Thoracic aorta (tissue), 2 donors: Measurements from ENCODE around the gene GAS2L2. TPM values are rescaled to one million over a fixed set of nuclear protein-coding genes. Genes with fewer than 3 reads are reported as not detected.

Source experiments
- ATAC-seq: fragments of 150-250 bp; one replicate; pipeline ENCODE4 v1.8.0; 2017; ENCODE audit warnings: low read depth; ENCODE audit not compliant: insufficient number of reproducible peaks, low FRiP score
- DNase-seq: peaks from one replicate; pipeline ENCODE4 v3.0.0-alpha.2; 2020; ENCODE audit warnings: low spot score
- H3K27ac ChIP-seq, 2 donors: fragments of 200-600 bp; sonication (generic); 1 replicate in 1 of 2; 2 replicates in 1 of 2; pipeline ENCODE4 v1.5.1; 2016; ENCODE audit warnings: mild to moderate bottlenecking in 2 of 2, moderate library complexity in 2 of 2
- H3K27me3 ChIP-seq: fragments of 200-600 bp; sonication (generic); replicated peaks from 2 replicates; pipeline ENCODE4 v1.6.0; 2016; ENCODE audit warnings: mild to moderate bottlenecking; ENCODE audit not compliant: insufficient read depth
- H3K36me3 ChIP-seq: fragments of 200-600 bp; sonication (generic); one replicate; pipeline ENCODE4 v1.5.1; 2016
- H3K4me1 ChIP-seq, 2 donors: fragments of 200-600 bp; sonication (generic); 1 replicate in 1 of 2; 2 replicates in 1 of 2; pipeline versions ENCODE4 v1.5.1 to v1.6.0; 2016; ENCODE audit warnings: low read depth in 2 of 2, mild to moderate bottlenecking in 1 of 2; ENCODE audit not compliant: control insufficient read depth in 1 of 2
- H3K4me3 ChIP-seq: fragments of 200-600 bp; sonication (generic); 2 replicates; pipeline ENCODE4 v1.5.1; 2016; ENCODE audit warnings: mild to moderate bottlenecking
- H3K9me3 ChIP-seq: fragments of 200-600 bp; sonication (generic); 2 replicates; pipeline ENCODE4 v1.5.1; 2016
- CTCF ChIP-seq: fragments of 200-600 bp; sonication (generic); IDR thresholded peaks from one replicate; pipeline ENCODE4 v1.5.1; 2019; ENCODE audit warnings: antibody characterized with exemption
- total RNA-seq, 2 donors: library from RNA; depleted of rRNA; stranded (reverse); fragments of >200 nt; gene quantifications; one replicate each; pipeline versions ENCODE4 v1.1.0 to v1.2.3, GENCODE V29; 2016

The GAS2L2 gene
- total RNA-seq, 2 donors from 2014 or later: not detected

- no peak overlapping the region for H3K4me3 ChIP-seq
- ATAC-seq (no peak), DNase-seq (no peak)
- H3K9me3 ChIP-seq: no peaks in the 10 kb centered on the region
- H3K27me3 ChIP-seq: no peaks in the 10 kb centered on the region
- no peaks in the 10 kb centered on the region for H3K36me3 ChIP-seq
- peaks cover 5 to 32% of the 10 kb centered on the region in 2 donors for H3K4me1 ChIP-seq
- TF ChIP-seq CTCF: no peak
- no peak overlapping the region for H3K27ac ChIP-seq
Measured at GRCh38 chr17:35730400-35731005, 22.5 kb downstream of the GAS2L2 start.

GRCh38 chr17:35729405-35729833 lies 23.6 kb downstream of the GAS2L2 start:
- Histone ChIP-seq H3K27ac (no peak overlapping the region), H3K9me3 (no peaks in the 10 kb centered on the region), H3K36me3 (peaks cover 6% of the 10 kb centered on the region), H3K27me3 (no peaks in the 10 kb centered on the region), H3K4me3 (no peak overlapping the region), H3K4me1 (peaks cover 5 to 32% of the 10 kb centered on the region in 2 donors)
- TF ChIP-seq CTCF: no peak
- no peak for DNase-seq
- no peak for ATAC-seq

GRCh38 chr17:35728551-35728950 lies 24.5 kb downstream of the GAS2L2 start:
- no peak for TF ChIP-seq CTCF
- Histone ChIP-seq H3K4me1 (peaks cover 5 to 32% of the 10 kb centered on the region in 2 donors), H3K27me3 (no peaks in the 10 kb centered on the region), H3K36me3 (peaks cover 14% of the 10 kb centered on the region), H3K27ac (no peak overlapping the region), H3K9me3 (no peaks in the 10 kb centered on the region), H3K4me3 (no peak overlapping the region)
- DNase-seq: no peak
- ATAC-seq: no peak

GRCh38 chr17:35727635-35728034 lies 25.4 kb downstream of the GAS2L2 start:
- Histone ChIP-seq H3K27me3 (no peaks in the 10 kb centered on the region), H3K4me1 (peaks cover 5 to 30% of the 10 kb centered on the region in 2 donors), H3K36me3 (peaks cover 18% of the 10 kb centered on the region), H3K4me3 (no peak overlapping the region), H3K9me3 (no peaks in the 10 kb centered on the region), H3K27ac (no peak overlapping the region)
- ATAC-seq (no peak), DNase-seq (no peak)
- no peak for TF ChIP-seq CTCF

- no peaks in the 10 kb centered on the region for H3K27me3 ChIP-seq
- H3K4me1 ChIP-seq: peaks cover 5 to 25% of the 10 kb centered on the region in 2 donors
- H3K36me3 ChIP-seq: peaks cover 18% of the 10 kb centered on the region
- no peaks in the 10 kb centered on the region for H3K9me3 ChIP-seq
- H3K4me3 ChIP-seq: no peak overlapping the region
- no peak for TF ChIP-seq CTCF
- no peak for ATAC-seq
- no peak overlapping the region for H3K27ac ChIP-seq
- DNase-seq: no peak
Measured at GRCh38 chr17:35726953-35727460, 26.0 kb downstream of the GAS2L2 start.
